Calu3 (cell line): ENCODE results near the gene PRIM1. TPM values are rescaled to one million over a fixed set of nuclear protein-coding genes. Genes with fewer than 3 reads are reported as not detected.
"Not testable (repeated sequence)": the region's sequence is repeated elsewhere in the genome, so short reads cannot be mapped to it uniquely, and the experiment has no call there.

Source experiments
- Bru-seq: library from RNA; stranded (reverse); fragments of 400-500 nt; gene quantifications from one replicate; lab custom pipeline; 2021; lab: Mats Ljungman, UMichigan
- BruChase-seq, 2 experiments: library from RNA; stranded (reverse); fragments of 400-500 nt; gene quantifications; one replicate each; lab custom pipeline; 2021; lab: Mats Ljungman, UMichigan
- BruUV-seq: library from RNA; stranded (reverse); fragments of 400-500 nt; replicated peaks from 2 replicates; lab custom pipeline; 2021; lab: Mats Ljungman, UMichigan
- CTCF ChIA-PET: fragments of 300-600 bp; sonication (Branson Sonifier 250); formaldehyde crosslinking; loops from one replicate; lab custom pipeline; 2022; ENCODE audit warnings: antibody characterized with exemption; lab: Charles Lee
- DNase-seq: peaks from one replicate; pipeline ENCODE4 v3.0.0; 2022
- H3K27ac Mint-ChIP-seq: one replicate; pipeline ENCODE4 v1.8.0; 2022; ENCODE audit warnings: mixed read lengths; ENCODE audit not compliant: unreplicated experiment
- H3K27me3 Mint-ChIP-seq: one replicate; pipeline ENCODE4 v1.8.0; 2022; ENCODE audit warnings: mixed read lengths; ENCODE audit not compliant: unreplicated experiment
- H3K36me3 Mint-ChIP-seq: one replicate; pipeline ENCODE4 v1.8.0; 2022; ENCODE audit warnings: mild to moderate bottlenecking, moderate library complexity, mixed read lengths; ENCODE audit not compliant: insufficient read depth, unreplicated experiment
- H3K4me1 Mint-ChIP-seq: one replicate; pipeline ENCODE4 v1.8.0; 2022; ENCODE audit warnings: mild to moderate bottlenecking, low read depth, mixed read lengths; ENCODE audit not compliant: unreplicated experiment
- H3K4me3 Mint-ChIP-seq: one replicate; pipeline ENCODE4 v1.8.0; 2022; ENCODE audit warnings: mild to moderate bottlenecking, low read depth, moderate library complexity, mixed read lengths; ENCODE audit not compliant: unreplicated experiment
- H3K9me3 Mint-ChIP-seq: one replicate; pipeline ENCODE4 v1.8.0; 2022; ENCODE audit warnings: low read depth, mixed read lengths; ENCODE audit not compliant: unreplicated experiment
- intact Hi-C: fragments of 100-400 bp; cut with micrococcal nuclease; formaldehyde crosslinking; loops from one replicate; pipeline ENCODE4 v1.10.0; 2022; ENCODE audit not compliant: unreplicated experiment
- long read RNA-seq: library from polyadenylated mRNA; stranded (forward); transcript quantifications from one replicate; pipeline ENCODE4 v2.0.0, GENCODE V29; 2022
- total RNA-seq: library from RNA; stranded (reverse); gene quantifications from 2 replicates; pipeline ENCODE4 v1.2.3, GENCODE V29; 2022
- TF ChIP-seq, protein P1 (sequence below): fragments of 200-600 bp; IDR thresholded peaks from one replicate; pipeline ENCODE4 v1.8.0; 2022; ENCODE audit warnings: antibody characterized with exemption; ENCODE audit not compliant: unreplicated experiment

The PRIM1 gene
- total RNA-seq (35.3 and 39.7 TPM in 2 replicates), Bru-seq, nascent RNA (percentile 79 among the genes with signal in this experiment), BruChase-seq, experiment 1, labeled RNA remaining after a 6-hour chase (percentile 79 among the genes with signal in this experiment), BruChase-seq, experiment 2, labeled RNA remaining after a 2-hour chase (percentile 81 among the genes with signal in this experiment)
- long read RNA-seq, transcript PRIM1-201 (13 exons, 1,393 nt) = major isoform, 27 of 37 reads
- long read RNA-seq, partial matches to known transcripts = 2 of 37 reads
- long read RNA-seq, other reads (novel, unspliced or antisense) = 7 of 37 reads

DNA sequence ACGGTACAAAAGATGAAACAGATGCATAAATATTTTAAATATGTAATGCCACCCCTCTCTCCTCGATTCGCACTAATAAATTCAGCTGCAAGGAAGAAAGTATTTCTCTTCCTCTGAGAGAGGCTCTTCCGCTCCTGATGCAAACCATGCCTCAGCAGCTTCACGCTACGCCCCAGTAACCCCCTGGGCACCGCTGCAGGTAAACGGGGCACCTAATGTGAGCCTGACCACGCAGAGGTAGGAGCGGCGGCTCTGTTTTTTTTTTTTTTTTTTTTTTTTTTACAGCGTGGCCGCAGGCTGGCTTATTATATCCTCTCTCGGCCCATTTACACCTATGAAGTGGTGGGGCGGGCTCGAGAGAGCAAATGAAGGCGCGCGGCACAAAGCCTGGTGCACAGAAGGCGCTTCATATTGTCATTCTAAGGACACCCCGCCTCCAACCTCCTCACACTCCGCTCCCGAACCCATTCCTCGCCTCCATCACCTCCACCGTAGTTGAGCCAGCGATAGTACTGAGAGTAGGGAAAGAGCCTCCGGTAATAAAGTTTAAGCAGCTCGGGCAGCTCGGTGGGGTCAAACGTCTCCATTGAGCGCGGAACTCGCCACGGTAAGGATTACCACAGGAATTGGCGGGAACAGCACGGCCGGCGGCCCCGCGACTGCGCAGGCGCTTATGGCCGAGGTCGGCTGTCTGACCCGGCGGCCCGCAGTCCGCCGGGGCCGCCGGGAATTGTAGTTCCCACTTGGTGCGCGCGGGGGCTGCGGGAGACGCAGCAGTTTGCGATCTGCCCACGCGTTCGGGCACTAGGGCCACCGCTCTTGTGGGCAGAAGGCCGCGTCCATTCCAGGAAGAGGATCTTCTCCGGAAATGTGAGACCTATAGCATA lies at the start of gene PRIM1:
TSS of gene PRIM1 (minus strand) at position 612 of the 887 bp plus-strand sequence. CDS start at position 587, 25 bp downstream.
- peak; percentile 93 for DNase-seq
- no TSS peak for BruUV-seq
- H3K9me3 Mint-ChIP-seq = no peaks in the 10 kb centered on the region
- H3K4me3 Mint-ChIP-seq = peak within 1 kb of the TSS; percentile 71
- CTCF ChIA-PET = interaction anchor here (0.5 to 0.9 kb wide), 7 partner anchors 7 to 475 kb away, joined by 3 to 10 read pairs (median 4); no protein-coding TSS in a partner anchor
- intact Hi-C loops = no loop called here
- H3K4me1 Mint-ChIP-seq = peaks cover 16% of the 10 kb centered on the region
- TF ChIP-seq, protein P1, sequence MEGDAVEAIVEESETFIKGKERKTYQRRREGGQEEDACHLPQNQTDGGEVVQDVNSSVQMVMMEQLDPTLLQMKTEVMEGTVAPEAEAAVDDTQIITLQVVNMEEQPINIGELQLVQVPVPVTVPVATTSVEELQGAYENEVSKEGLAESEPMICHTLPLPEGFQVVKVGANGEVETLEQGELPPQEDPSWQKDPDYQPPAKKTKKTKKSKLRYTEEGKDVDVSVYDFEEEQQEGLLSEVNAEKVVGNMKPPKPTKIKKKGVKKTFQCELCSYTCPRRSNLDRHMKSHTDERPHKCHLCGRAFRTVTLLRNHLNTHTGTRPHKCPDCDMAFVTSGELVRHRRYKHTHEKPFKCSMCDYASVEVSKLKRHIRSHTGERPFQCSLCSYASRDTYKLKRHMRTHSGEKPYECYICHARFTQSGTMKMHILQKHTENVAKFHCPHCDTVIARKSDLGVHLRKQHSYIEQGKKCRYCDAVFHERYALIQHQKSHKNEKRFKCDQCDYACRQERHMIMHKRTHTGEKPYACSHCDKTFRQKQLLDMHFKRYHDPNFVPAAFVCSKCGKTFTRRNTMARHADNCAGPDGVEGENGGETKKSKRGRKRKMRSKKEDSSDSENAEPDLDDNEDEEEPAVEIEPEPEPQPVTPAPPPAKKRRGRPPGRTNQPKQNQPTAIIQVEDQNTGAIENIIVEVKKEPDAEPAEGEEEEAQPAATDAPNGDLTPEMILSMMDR = peak; percentile 73
- peaks cover 24% of the 10 kb centered on the region for H3K36me3 Mint-ChIP-seq
- no peaks in the 10 kb centered on the region for H3K27me3 Mint-ChIP-seq
- H3K27ac Mint-ChIP-seq = peak within 1 kb of the TSS; percentile 15

DNA sequence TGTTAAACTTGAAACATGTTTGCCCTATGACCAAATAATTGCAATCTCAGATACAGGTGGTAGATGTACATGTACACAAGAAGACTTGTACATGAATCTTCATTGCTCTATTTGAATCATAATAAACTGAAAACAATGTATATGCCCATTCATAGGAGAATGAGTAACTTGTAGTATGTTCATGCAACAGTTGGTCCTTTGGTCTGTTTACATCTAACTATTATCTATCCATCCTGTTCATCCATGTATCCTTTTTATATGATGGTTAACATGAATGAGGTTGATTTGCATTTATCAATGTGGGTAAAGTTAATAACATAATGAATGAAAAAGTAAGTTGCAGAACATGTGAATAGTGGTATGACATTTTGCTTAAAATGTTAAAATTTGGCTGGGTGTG lies 48.1 kb upstream of the PRIM1 start:
- H3K27ac Mint-ChIP-seq = no peak overlapping the region
- CTCF ChIA-PET = no interaction called here
- BruUV-seq = no TSS peak
- TF ChIP-seq, protein P1 = no peak
- H3K27me3 Mint-ChIP-seq = no peaks in the 10 kb centered on the region
- H3K9me3 Mint-ChIP-seq = no peaks in the 10 kb centered on the region
- no peak for DNase-seq
- no peaks in the 10 kb centered on the region for H3K36me3 Mint-ChIP-seq
- no peak overlapping the region for H3K4me3 Mint-ChIP-seq
- no peaks in the 10 kb centered on the region for H3K4me1 Mint-ChIP-seq
- intact Hi-C loops = no loop called here

DNA sequence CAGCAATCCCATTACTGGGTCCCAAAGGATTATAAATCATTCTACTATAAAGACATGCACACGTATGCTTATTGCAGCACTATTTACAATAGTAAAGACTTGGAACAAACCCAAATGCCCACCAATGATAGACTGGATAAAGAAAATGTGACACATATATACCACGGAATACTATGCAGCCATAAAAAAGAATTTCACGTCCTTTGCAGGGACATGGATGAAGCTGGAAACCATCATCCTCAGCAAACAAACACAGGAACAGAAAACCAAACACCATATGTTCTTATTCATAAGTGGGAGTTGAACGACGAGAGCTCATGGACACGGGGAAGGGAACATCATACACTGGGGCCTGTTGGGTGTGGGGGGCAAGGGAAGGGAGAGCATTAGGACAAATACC lies 47.2 kb upstream of the PRIM1 start:
- BruUV-seq, intact Hi-C loops, H3K9me3 Mint-ChIP-seq, H3K27me3 Mint-ChIP-seq, H3K27ac Mint-ChIP-seq, DNase-seq, H3K4me1 Mint-ChIP-seq, CTCF ChIA-PET, H3K4me3 Mint-ChIP-seq, H3K36me3 Mint-ChIP-seq: not testable (repeated sequence)

DNA sequence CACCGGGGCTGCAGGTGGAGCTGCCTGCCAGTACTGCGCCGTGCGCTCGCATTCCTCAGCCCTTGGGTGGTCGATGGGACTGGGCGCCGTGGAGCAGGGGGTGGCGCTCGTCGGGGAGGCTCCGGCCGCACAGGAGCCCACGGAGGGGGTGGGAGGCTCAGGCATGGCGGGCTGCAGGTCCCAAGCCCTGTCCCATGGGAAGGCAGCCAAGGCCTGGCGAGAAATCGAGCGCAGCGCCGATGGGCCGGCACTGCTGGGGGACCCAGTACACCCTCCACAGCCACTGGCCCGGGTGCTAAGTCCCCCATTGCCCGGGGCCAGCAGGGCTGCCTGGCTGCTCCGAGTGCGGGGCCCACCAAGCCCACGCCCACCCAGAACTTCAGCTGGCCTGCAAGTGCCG lies 43.7 kb upstream of the PRIM1 start:
- intact Hi-C loops, H3K27ac Mint-ChIP-seq, CTCF ChIA-PET, H3K36me3 Mint-ChIP-seq, H3K9me3 Mint-ChIP-seq, H3K4me3 Mint-ChIP-seq, DNase-seq, H3K4me1 Mint-ChIP-seq, BruUV-seq: not testable (repeated sequence)
- peaks cover 13% of the 10 kb centered on the region for H3K27me3 Mint-ChIP-seq

DNA sequence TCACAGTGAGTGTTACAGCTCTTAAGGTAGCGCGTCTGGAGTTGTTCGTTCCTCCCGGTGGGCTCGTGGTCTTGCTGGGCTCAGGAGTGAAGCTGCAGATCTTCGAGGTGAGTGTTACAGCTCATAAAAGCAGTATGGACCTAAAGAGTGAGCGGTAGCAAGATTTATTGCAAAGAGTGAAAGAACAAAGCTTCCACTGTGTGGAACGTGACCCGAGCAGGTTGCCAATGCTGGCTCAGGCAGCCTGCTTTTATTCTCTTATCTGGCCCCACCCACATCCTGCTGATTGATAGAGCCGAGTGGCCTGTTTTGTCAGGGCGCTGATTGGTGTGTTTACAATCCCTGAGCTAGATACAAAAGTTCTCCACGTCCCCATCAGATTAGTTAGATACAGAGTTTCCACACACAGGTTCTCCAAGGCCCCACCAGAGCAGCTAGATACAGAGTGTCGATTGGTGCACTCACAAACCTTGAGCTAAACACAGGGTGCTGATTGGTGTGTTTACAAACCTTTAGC lies 43.0 kb upstream of the PRIM1 start:
- BruUV-seq, H3K36me3 Mint-ChIP-seq, intact Hi-C loops, CTCF ChIA-PET, H3K4me3 Mint-ChIP-seq, H3K4me1 Mint-ChIP-seq, H3K9me3 Mint-ChIP-seq, DNase-seq, H3K27ac Mint-ChIP-seq: not testable (repeated sequence)
- H3K27me3 Mint-ChIP-seq = peaks cover 13% of the 10 kb centered on the region

DNA sequence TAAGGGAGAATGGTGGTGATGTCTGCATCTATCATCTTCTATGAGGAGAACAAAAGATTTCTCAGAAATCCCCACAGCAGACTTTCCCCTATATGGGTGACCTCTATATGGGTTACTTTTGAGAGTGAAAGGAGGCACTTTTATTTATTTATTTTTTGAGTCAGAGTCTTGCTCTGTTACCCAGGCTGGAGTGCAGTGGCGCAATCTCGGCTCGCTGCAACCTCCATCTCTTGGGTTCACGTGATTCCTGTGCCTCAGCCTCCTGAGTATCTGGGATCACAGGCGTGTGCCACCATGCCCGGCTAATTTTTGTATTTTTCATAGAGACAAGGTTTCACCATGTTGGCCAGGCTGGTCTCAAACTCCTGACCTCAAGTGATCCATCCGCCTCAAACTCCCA lies 41.0 kb upstream of the PRIM1 start:
- H3K27ac Mint-ChIP-seq, H3K4me1 Mint-ChIP-seq, DNase-seq, H3K4me3 Mint-ChIP-seq, CTCF ChIA-PET, H3K36me3 Mint-ChIP-seq, H3K9me3 Mint-ChIP-seq, intact Hi-C loops, BruUV-seq: not testable (repeated sequence)
- H3K27me3 Mint-ChIP-seq = peaks cover 13% of the 10 kb centered on the region
